Esophagus (tissue), 2 donors: ENCODE data around the gene NTSR2. TPM values are rescaled to one million over a fixed set of nuclear protein-coding genes. Genes with fewer than 3 reads are reported as not detected.
"Not testable (repeated sequence)": the region's sequence is repeated elsewhere in the genome, so short reads cannot be mapped to it uniquely, and the experiment has no call there.

Experiments
- H3K27ac ChIP-seq, 2 donors: one replicate each; pipeline ENCODE4 v1.5.1; 2013; ENCODE audit warnings: low read depth in 2 of 2, mild to moderate bottlenecking in 2 of 2, inconsistent platforms in 1 of 2, low read length in 1 of 2, moderate library complexity in 1 of 2
- H3K27me3 ChIP-seq, 2 donors: one replicate each; pipeline ENCODE4 v1.6.1; 2013; ENCODE audit warnings: low read length in 2 of 2, control low read depth in 1 of 2, mild to moderate bottlenecking in 1 of 2; ENCODE audit not compliant: insufficient read depth in 2 of 2, control insufficient read depth in 1 of 2
- H3K36me3 ChIP-seq, 2 donors: one replicate each; pipeline ENCODE4 v1.6.1; 2013; ENCODE audit warnings: low read length in 1 of 2; ENCODE audit not compliant: control insufficient read depth in 2 of 2, insufficient read depth in 2 of 2
- H3K4me1 ChIP-seq, 2 donors: one replicate each; pipeline ENCODE4 v1.6.1; 2013; ENCODE audit warnings: low read length in 1 of 2; ENCODE audit not compliant: control insufficient read depth in 2 of 2, insufficient read depth in 2 of 2
- H3K4me3 ChIP-seq, 2 donors: one replicate each; pipeline ENCODE4 v1.5.1; 2013; ENCODE audit warnings: low read length in 2 of 2, mild to moderate bottlenecking in 2 of 2, low read depth in 1 of 2, moderate library complexity in 1 of 2
- H3K9me3 ChIP-seq, 2 donors: one replicate each; pipeline ENCODE4 v1.6.1; 2013; ENCODE audit warnings: mild to moderate bottlenecking in 2 of 2, low read depth in 1 of 2, low read length in 1 of 2, moderate library complexity in 1 of 2; ENCODE audit not compliant: control insufficient read depth in 2 of 2, insufficient read depth in 1 of 2
- WGBS, 2 donors: extraction: QIAGEN DNeasy Blood & Tissue Kit; methylation state at CpG; one replicate each; pipeline ENCODE4 v1.1.7; 2013; 5-methylcytosine and 5-hydroxymethylcytosine counted together
- polyA plus RNA-seq, 2 donors: library from polyadenylated mRNA; stranded (reverse); fragments of 200-250 nt; gene quantifications; one replicate each; pipeline ENCODE4 v1.2.3, GENCODE V29; 2013
- donor health status: healthy with polysubstance abuse.
- donor health status: Bipolar disorder and iron deficiency.

Gene NTSR2
- polyA plus RNA-seq, 2 donors = not detected

GRCh38 chr2:11667866-11668637, 1.9 kb downstream of the NTSR2 start:
- Histone ChIP-seq H3K27ac (no peak overlapping the region), H3K36me3 (no peaks in the 10 kb centered on the region), H3K27me3 (no peaks in the 10 kb centered on the region), H3K4me3 (no peak overlapping the region), H3K4me1 (peaks cover 3 to 7% of the 10 kb centered on the region in 2 donors), H3K9me3 (peaks cover 2 to 6% of the 10 kb centered on the region in 2 donors)
- 67 to 73% methylated on average over 16 of the region's 16 CpGs for WGBS, 2 donors

DNA sequence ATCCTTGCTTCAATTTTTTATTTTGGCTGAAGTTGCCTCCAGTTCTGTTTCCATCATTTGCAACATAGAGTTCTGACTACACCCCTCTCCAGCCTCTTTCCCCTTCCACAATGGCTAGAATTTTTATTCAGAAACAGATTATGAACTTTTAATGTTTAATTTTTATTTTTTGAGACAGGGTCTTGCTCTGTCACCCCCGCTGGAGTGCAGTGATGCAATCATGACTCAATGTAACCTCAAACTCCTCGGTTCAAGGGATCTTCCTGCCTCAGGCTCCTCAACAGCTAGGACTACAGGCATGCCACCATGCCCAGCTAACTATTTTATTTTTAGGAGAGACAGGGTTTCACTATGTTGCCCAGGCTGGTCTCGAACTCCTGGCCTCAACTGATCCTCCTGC, 2.8 kb downstream of the NTSR2 start:
- WGBS, 2 donors = 69 to 73% methylated on average over 3 of the region's 3 CpGs
- Histone ChIP-seq H3K27me3 (no peaks in the 10 kb centered on the region), H3K4me3 (no peak overlapping the region), H3K4me1 (peaks cover 3 to 7% of the 10 kb centered on the region in 2 donors), H3K9me3 (peaks cover 2 to 6% of the 10 kb centered on the region in 2 donors), H3K36me3 (no peaks in the 10 kb centered on the region), H3K27ac (no peak overlapping the region)

- H3K36me3 ChIP-seq = no peaks in the 10 kb centered on the region
- H3K27me3 ChIP-seq = no peaks in the 10 kb centered on the region
- no peak overlapping the region for H3K4me3 ChIP-seq
- WGBS, 2 donors = 75 to 78% methylated on average over 10 of the region's 10 CpGs
- peaks cover 3 to 7% of the 10 kb centered on the region in 2 donors for H3K4me1 ChIP-seq
- peaks cover 2 to 8% of the 10 kb centered on the region in 2 donors for H3K9me3 ChIP-seq
- H3K27ac ChIP-seq = no peak overlapping the region
These were observed 4.3 kb downstream of the NTSR2 start for GRCh38 chr2:11665510-11666362.

DNA sequence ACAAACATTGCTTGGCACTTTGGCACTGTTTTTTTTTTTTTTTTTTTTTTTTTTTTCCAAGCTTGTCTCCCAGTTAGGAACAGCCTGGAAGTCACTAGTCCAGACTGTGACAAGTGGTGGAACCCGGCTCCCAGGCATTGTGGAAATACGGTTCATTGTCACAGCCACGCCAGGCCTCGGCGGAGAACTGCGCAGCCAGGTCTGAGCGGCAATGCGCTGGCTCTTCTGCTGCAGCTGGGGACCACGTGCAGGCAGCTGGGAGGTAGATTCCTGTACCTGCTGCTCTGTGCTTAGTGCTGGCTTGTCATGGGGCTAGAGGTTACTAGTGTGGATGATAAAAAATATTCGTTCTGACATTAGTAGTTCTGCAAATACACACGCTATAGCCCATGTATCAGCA, 5.0 kb downstream of the NTSR2 start:
- H3K27ac ChIP-seq = no peak overlapping the region
- H3K4me3 ChIP-seq = no peak overlapping the region
- H3K9me3 ChIP-seq = peaks cover 2 to 7% of the 10 kb centered on the region in 2 donors
- 85% methylated on average over 11 of the region's 11 CpGs for WGBS, 2 donors
- no peaks in the 10 kb centered on the region for H3K36me3 ChIP-seq
- H3K27me3 ChIP-seq = no peaks in the 10 kb centered on the region
- peaks cover 2 to 6% of the 10 kb centered on the region in 2 donors for H3K4me1 ChIP-seq

GRCh38 chr2:11663427-11663826, 6.6 kb downstream of the NTSR2 start:
- Histone ChIP-seq H3K4me1 (no peaks in the 10 kb centered on the region), H3K27me3 (no peaks in the 10 kb centered on the region), H3K36me3 (no peaks in the 10 kb centered on the region), H3K4me3 (no peak overlapping the region), H3K9me3 (peaks cover 0 to 2% of the 10 kb centered on the region in 2 donors), H3K27ac (no peak overlapping the region)
- WGBS, 2 donors = 60 to 65% methylated on average over 2 of the region's 2 CpGs

DNA sequence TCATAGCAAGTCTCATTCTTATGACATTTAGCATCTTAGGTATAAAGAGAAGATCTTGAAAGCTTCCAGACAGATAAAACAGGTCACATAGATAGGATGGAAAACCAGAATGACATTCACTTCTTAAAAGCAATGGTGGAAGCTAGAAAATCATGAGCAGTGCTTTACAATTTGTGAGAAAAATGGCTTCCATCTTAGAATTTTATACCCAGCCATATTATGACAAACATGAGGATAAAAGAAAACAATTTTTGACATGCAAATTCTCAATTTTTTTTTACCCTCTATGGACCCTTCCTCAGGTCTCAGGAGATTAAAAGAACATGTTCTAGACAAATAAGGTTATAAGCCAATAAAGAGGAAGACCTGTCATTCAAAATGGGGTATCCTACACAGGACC, 7.1 kb downstream of the NTSR2 start:
- peaks cover 0 to 2% of the 10 kb centered on the region in 2 donors for H3K9me3 ChIP-seq
- H3K36me3 ChIP-seq = no peaks in the 10 kb centered on the region
- no peaks in the 10 kb centered on the region for H3K4me1 ChIP-seq
- H3K4me3 ChIP-seq = no peak overlapping the region
- H3K27me3 ChIP-seq = no peaks in the 10 kb centered on the region
- H3K27ac ChIP-seq = no peak overlapping the region

GRCh38 chr2:11661891-11662435, 8.0 kb downstream of the NTSR2 start:
- H3K4me1 ChIP-seq = no peaks in the 10 kb centered on the region
- H3K9me3 ChIP-seq = peaks cover 0 to 2% of the 10 kb centered on the region in 2 donors
- 89 to 92% methylated on average over 18 of the region's 18 CpGs for WGBS, 2 donors
- no peaks in the 10 kb centered on the region for H3K36me3 ChIP-seq
- no peak overlapping the region for H3K4me3 ChIP-seq
- H3K27ac ChIP-seq = no peak overlapping the region
- H3K27me3 ChIP-seq = no peaks in the 10 kb centered on the region

- not testable (repeated sequence) for H3K4me3 ChIP-seq, H3K27ac ChIP-seq, H3K9me3 ChIP-seq, H3K36me3 ChIP-seq, H3K4me1 ChIP-seq, H3K27me3 ChIP-seq
- WGBS, 2 donors = 85 to 88% methylated on average over 2 of the region's 2 CpGs
These were observed 9.6 kb downstream of the NTSR2 start for GRCh38 chr2:11660396-11660795.

- Histone ChIP-seq H3K36me3 (no peaks in the 10 kb centered on the region), H3K4me3 (no peak overlapping the region), H3K4me1 (peaks cover 0 to 4% of the 10 kb centered on the region in 2 donors), H3K27ac (no peak overlapping the region), H3K9me3 (peaks cover 0 to 2% of the 10 kb centered on the region in 2 donors), H3K27me3 (no peaks in the 10 kb centered on the region)
- WGBS, 2 donors = 87 to 92% methylated on average over 10 of the region's 10 CpGs
These were observed 10.1 kb downstream of the NTSR2 start for GRCh38 chr2:11659851-11660250.
